Left lung (tissue), 10 donors: ENCODE data around the gene GGA3. TPM values are rescaled to one million over a fixed set of nuclear protein-coding genes. Genes with fewer than 3 reads are reported as not detected.

Experiments
- ATAC-seq: fragments of 200-7000 bp; cut with Tn5 transposase; one replicate; pipeline ENCODE4 v1.9.1; 2020; ENCODE audit warnings: moderate library complexity
- DNase-seq, 4 donors: peaks; one replicate each; pipeline ENCODE4 v3.0.0-alpha.2; 2013 to 2020
- H3K27ac ChIP-seq, 2 donors: fragments of 200-600 bp; sonication (generic) in 1 of 2; one replicate each; pipeline versions ENCODE4 v1.5.0 to v1.8.0; 2020 to 2021
- H3K27me3 ChIP-seq, 2 donors: fragments of 200-600 bp; sonication (generic) in 1 of 2; one replicate each; pipeline versions ENCODE4 v1.5.0 to v1.8.0; 2020 to 2021
- H3K36me3 ChIP-seq, 2 donors: fragments of 200-600 bp; sonication (generic) in 1 of 2; one replicate each; pipeline versions ENCODE4 v1.5.0 to v1.8.0; 2020 to 2021
- H3K4me1 ChIP-seq, 2 donors: fragments of 200-600 bp; one replicate each; pipeline ENCODE4 v1.8.0; 2021
- H3K4me3 ChIP-seq, 2 donors: fragments of 200-600 bp; sonication (generic) in 1 of 2; one replicate each; pipeline versions ENCODE4 v1.5.0 to v1.8.0; 2020 to 2021; ENCODE audit warnings: mild to moderate bottlenecking in 1 of 2
- H3K9me3 ChIP-seq, 2 donors: fragments of 200-600 bp; sonication (generic) in 1 of 2; one replicate each; pipeline versions ENCODE4 v1.5.0 to v1.8.0; 2020 to 2021
- CTCF ChIP-seq, 2 donors: fragments of 200-600 bp; sonication (generic) in 1 of 2; IDR thresholded peaks; one replicate each; pipeline versions ENCODE4 v1.5.0 to v1.8.0; 2021; ENCODE audit warnings: antibody characterized with exemption in 2 of 2
- intact Hi-C, 2 donors: fragments of 100-400 bp; cut with DNase I; formaldehyde crosslinking; loops; one replicate each; pipeline versions ENCODE4 v1.11.2 to v1.14.2; 2022
- polyA plus RNA-seq, 6 donors: library from polyadenylated mRNA; unstranded; fragments of 120-200 nt; gene quantifications; one replicate each; pipeline ENCODE4 v1.2.1, GENCODE V29; 2013; ENCODE audit not compliant: insufficient read length in 6 of 6
- total RNA-seq, 2 donors: library from RNA; stranded (reverse); fragmentation: NEBNext Ultra II Directional; extraction: Animal tissue kit (Norgen Biotek cat#: 25700); gene quantifications; one replicate each; pipeline ENCODE4 v1.2.1, GENCODE V29; 2021
- donor health status: DM: no; HTN: yes; CAD: no.
- donor health status: DM: no; HTN: no; CAD: no.

The GGA3 gene
- total and polyA plus RNA-seq, 8 donors = 41.2 to 54.7 (median 45.1) TPM

GRCh38 chr17:75244133-75244866 lies 17.1 kb downstream of the GGA3 start:
- no peak overlapping the region for H3K27ac ChIP-seq
- no peak for TF ChIP-seq CTCF (IDR thresholded peaks at IDR 0.05)
- H3K36me3 ChIP-seq = peaks cover 9 to 80% of the 10 kb centered on the region in 2 donors
- ATAC-seq (peak; percentile 7), DNase-seq (no peak)
- intact Hi-C loops = no loop called here
- H3K27me3 ChIP-seq = no peaks in the 10 kb centered on the region
- no peaks in the 10 kb centered on the region for H3K9me3 ChIP-seq
- H3K4me1 ChIP-seq = peaks cover 0 to 11% of the 10 kb centered on the region in 2 donors
- no peak overlapping the region for H3K4me3 ChIP-seq

DNA sequence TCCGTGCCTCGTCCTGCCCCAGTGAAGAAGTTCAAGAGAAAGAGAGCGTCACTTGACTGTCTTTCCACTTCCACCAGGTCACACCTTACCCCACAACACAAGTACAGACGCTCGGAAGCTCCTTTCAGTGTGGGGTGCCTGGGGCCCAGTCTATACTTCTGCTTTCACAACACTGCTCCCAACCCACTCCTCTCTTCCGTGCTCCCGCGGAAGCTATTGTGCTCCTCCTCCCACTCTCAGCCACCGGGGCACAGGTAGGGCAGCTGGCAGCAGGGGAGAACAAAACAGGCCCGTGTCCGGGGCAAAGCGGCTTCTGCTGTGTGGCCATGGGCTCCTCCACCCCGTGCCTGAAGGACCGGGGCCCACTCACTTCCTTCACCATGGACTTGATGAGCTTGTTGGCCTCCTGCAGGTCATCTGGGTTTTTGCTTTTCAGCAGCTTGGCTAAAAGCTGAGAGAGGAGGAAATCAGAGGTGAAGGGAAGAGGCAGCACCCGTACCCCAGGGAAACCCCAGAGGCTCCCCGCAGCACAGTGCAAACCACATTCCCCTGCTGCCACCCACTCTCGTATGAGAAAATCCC lies 18.9 kb downstream of the GGA3 start:
- H3K4me1 ChIP-seq = peaks cover 0 to 14% of the 10 kb centered on the region in 2 donors
- no peak overlapping the region for H3K4me3 ChIP-seq
- H3K27ac ChIP-seq = no peak overlapping the region
- H3K36me3 ChIP-seq = peaks cover 9 to 92% of the 10 kb centered on the region in 2 donors
- H3K27me3 ChIP-seq = no peaks in the 10 kb centered on the region
- DNase-seq (no peak), ATAC-seq (no peak)
- TF ChIP-seq CTCF (IDR thresholded peaks at IDR 0.05) = no peak
- H3K9me3 ChIP-seq = no peaks in the 10 kb centered on the region
- intact Hi-C loops = no loop called here

- Histone ChIP-seq H3K36me3 (peaks cover 9 to 98% of the 10 kb centered on the region in 2 donors), H3K4me3 (no peak overlapping the region), H3K4me1 (peaks cover 0 to 14% of the 10 kb centered on the region in 2 donors), H3K9me3 (no peaks in the 10 kb centered on the region), H3K27me3 (no peaks in the 10 kb centered on the region), H3K27ac (no peak overlapping the region)
- intact Hi-C loops = no loop called here
- DNase-seq (no peak), ATAC-seq (no peak)
- no peak for TF ChIP-seq CTCF (IDR thresholded peaks at IDR 0.05)
Observed at GRCh38 chr17:75241996-75242460, 19.4 kb downstream of the GGA3 start.

DNA sequence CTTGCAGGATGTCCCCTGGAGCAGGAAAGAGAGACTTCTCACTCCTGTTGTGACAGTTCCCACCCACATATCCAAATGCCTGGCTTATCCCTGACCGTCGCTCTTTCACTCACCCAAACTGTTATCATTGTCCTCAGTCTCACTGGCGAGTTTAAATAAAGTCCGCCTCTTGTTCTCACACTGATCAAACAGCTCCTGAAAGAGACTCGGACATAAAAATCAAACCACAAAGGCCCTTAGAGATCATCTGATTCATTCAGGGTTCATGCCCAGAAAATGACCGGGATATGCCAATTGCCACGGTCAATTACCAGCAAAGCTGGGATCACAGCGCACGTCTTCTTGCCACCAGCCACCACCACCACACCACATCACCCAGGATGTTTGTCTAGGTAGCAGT lies 19.9 kb downstream of the GGA3 start:
- ATAC-seq = no peak
- intact Hi-C loops = no loop called here
- no peak for TF ChIP-seq CTCF (IDR thresholded peaks at IDR 0.05)
- Histone ChIP-seq H3K4me3 (no peak overlapping the region), H3K27ac (no peak overlapping the region), H3K36me3 (peaks cover 9 to 100% of the 10 kb centered on the region in 2 donors), H3K4me1 (peaks cover 0 to 14% of the 10 kb centered on the region in 2 donors), H3K27me3 (no peaks in the 10 kb centered on the region), H3K9me3 (no peaks in the 10 kb centered on the region)
- DNase-seq = no peak

GRCh38 chr17:75241143-75241430 lies 20.3 kb downstream of the GGA3 start:
- TF ChIP-seq CTCF (IDR thresholded peaks at IDR 0.05) = no peak
- no peak overlapping the region for H3K4me3 ChIP-seq
- DNase-seq (no peak), ATAC-seq (no peak)
- H3K27ac ChIP-seq = no peak overlapping the region
- no peaks in the 10 kb centered on the region for H3K9me3 ChIP-seq
- intact Hi-C loops = no loop called here
- H3K27me3 ChIP-seq = no peaks in the 10 kb centered on the region
- peaks cover 9 to 100% of the 10 kb centered on the region in 2 donors for H3K36me3 ChIP-seq
- H3K4me1 ChIP-seq = peaks cover 0 to 14% of the 10 kb centered on the region in 2 donors
